Muscle layer of duodenum (tissue), 2 donors: ENCODE results near the gene ALG3.

ENCODE experiments used
- H3K27ac ChIP-seq: one replicate; pipeline ENCODE4 v1.7.0; 2013; ENCODE audit warnings: mild to moderate bottlenecking, low read length
- H3K27me3 ChIP-seq: one replicate; pipeline ENCODE4 v1.7.0; 2013; ENCODE audit warnings: low read depth, mild to moderate bottlenecking, control low read depth, low read length
- H3K36me3 ChIP-seq, 2 donors: one replicate each; pipeline ENCODE4 v1.7.0; 2013; ENCODE audit warnings: low read length in 2 of 2, control low read depth in 1 of 2, mild to moderate bottlenecking in 1 of 2; ENCODE audit not compliant: insufficient read depth in 2 of 2, control insufficient read depth in 1 of 2
- H3K4me1 ChIP-seq, 2 donors: one replicate each; pipeline ENCODE4 v1.7.0; 2013; ENCODE audit warnings: low read length in 2 of 2, mild to moderate bottlenecking in 2 of 2, control low read depth in 1 of 2, moderate library complexity in 1 of 2; ENCODE audit not compliant: insufficient read depth in 2 of 2, control insufficient read depth in 1 of 2
- H3K4me3 ChIP-seq, 2 donors: one replicate each; pipeline ENCODE4 v1.7.0; 2013; ENCODE audit warnings: low read length in 2 of 2, low read depth in 1 of 2, mild to moderate bottlenecking in 1 of 2
- H3K9me3 ChIP-seq, 2 donors: one replicate each; pipeline ENCODE4 v1.7.0; 2013; ENCODE audit warnings: low read length in 2 of 2, control low read depth in 1 of 2, mild to moderate bottlenecking in 1 of 2; ENCODE audit not compliant: control insufficient read depth in 1 of 2
- donor health status: healthy.

Gene ALG3

GRCh38 chr3:184231671-184232070, 17.1 kb downstream of the ALG3 start:
- Histone ChIP-seq H3K27me3 (peaks cover 42% of the 10 kb centered on the region), H3K27ac (no peak overlapping the region)

GRCh38 chr3:184230603-184231528, 17.9 kb downstream of the ALG3 start:
- peaks cover 42% of the 10 kb centered on the region for H3K27me3 ChIP-seq
- H3K9me3 ChIP-seq: no peaks in the 10 kb centered on the region
- peaks cover 0 to 27% of the 10 kb centered on the region in 2 donors for H3K4me1 ChIP-seq
- H3K27ac ChIP-seq: no peak overlapping the region
- H3K4me3 ChIP-seq: peak overlapping the region in 1 of 2 donors; percentile 80
- H3K36me3 ChIP-seq: no peaks in the 10 kb centered on the region

More at GRCh38 chr3:184231671-184232070, 17.1 kb downstream of the ALG3 start:
- no peaks in the 10 kb centered on the region for H3K36me3 ChIP-seq
- no peak overlapping the region for H3K4me3 ChIP-seq
- no peaks in the 10 kb centered on the region for H3K9me3 ChIP-seq
- peaks cover 0 to 27% of the 10 kb centered on the region in 2 donors for H3K4me1 ChIP-seq

- H3K4me1 ChIP-seq: peaks cover 0 to 27% of the 10 kb centered on the region in 2 donors
- H3K9me3 ChIP-seq: no peaks in the 10 kb centered on the region
- H3K4me3 ChIP-seq: peak overlapping the region in 1 of 2 donors; percentile 80
- H3K36me3 ChIP-seq: no peaks in the 10 kb centered on the region
- peaks cover 42% of the 10 kb centered on the region for H3K27me3 ChIP-seq
- no peak overlapping the region for H3K27ac ChIP-seq
Measured at GRCh38 chr3:184230081-184230602, 18.6 kb downstream of the ALG3 start.

GRCh38 chr3:184229394-184230080, 19.2 kb downstream of the ALG3 start, which contains the start of gene VWA5B2:
Gene VWA5B2, plus strand, starts transcription at chr3:184229585. Its CDS starts 944 bp downstream, at chr3:184230529.
- no peaks in the 10 kb centered on the region for H3K9me3 ChIP-seq
- peak within 1 kb of the TSS; percentile 21 to 80 for H3K4me3 ChIP-seq
- peaks cover 42% of the 10 kb centered on the region for H3K27me3 ChIP-seq
- no peak within 1 kb of the TSS for H3K27ac ChIP-seq
- no peaks in the 10 kb centered on the region for H3K36me3 ChIP-seq
- peaks cover 0 to 27% of the 10 kb centered on the region in 2 donors for H3K4me1 ChIP-seq

GRCh38 chr3:184228376-184229137, 20.2 kb downstream of the ALG3 start:
- Histone ChIP-seq H3K4me1 (peaks cover 0 to 27% of the 10 kb centered on the region in 2 donors), H3K9me3 (no peaks in the 10 kb centered on the region), H3K27me3 (peaks cover 42% of the 10 kb centered on the region), H3K36me3 (no peaks in the 10 kb centered on the region), H3K4me3 (peak overlapping the region in 1 of 2 donors; percentile 80), H3K27ac (no peak overlapping the region)

GRCh38 chr3:184227481-184227935, 21.3 kb downstream of the ALG3 start:
- no peaks in the 10 kb centered on the region for H3K36me3 ChIP-seq
- H3K4me3 ChIP-seq: no peak overlapping the region
- H3K9me3 ChIP-seq: no peaks in the 10 kb centered on the region
- H3K27me3 ChIP-seq: peaks cover 40% of the 10 kb centered on the region
- peaks cover 0 to 27% of the 10 kb centered on the region in 2 donors for H3K4me1 ChIP-seq
- no peak overlapping the region for H3K27ac ChIP-seq

- Histone ChIP-seq H3K9me3 (no peaks in the 10 kb centered on the region), H3K4me1 (peaks cover 0 to 6% of the 10 kb centered on the region in 2 donors), H3K27ac (no peak overlapping the region), H3K36me3 (no peaks in the 10 kb centered on the region), H3K4me3 (no peak overlapping the region), H3K27me3 (peaks cover 15% of the 10 kb centered on the region)
Measured at GRCh38 chr3:184223946-184224345, 24.8 kb downstream of the ALG3 start.

GRCh38 chr3:184222521-184222920, 26.2 kb downstream of the ALG3 start:
- no peak overlapping the region for H3K27ac ChIP-seq
- no peaks in the 10 kb centered on the region for H3K9me3 ChIP-seq
- no peaks in the 10 kb centered on the region for H3K4me1 ChIP-seq
- no peaks in the 10 kb centered on the region for H3K36me3 ChIP-seq
- no peak overlapping the region for H3K4me3 ChIP-seq
- H3K27me3 ChIP-seq: peaks cover 1% of the 10 kb centered on the region

- H3K4me1 ChIP-seq: no peaks in the 10 kb centered on the region
Measured at GRCh38 chr3:184218814-184219213, 29.9 kb downstream of the ALG3 start.

GRCh38 chr3:184211718-184212117, 37.0 kb downstream of the ALG3 start:
- Histone ChIP-seq H3K36me3 (no peaks in the 10 kb centered on the region), H3K9me3 (no peaks in the 10 kb centered on the region), H3K27ac (no peak overlapping the region), H3K4me3 (no peak overlapping the region), H3K27me3 (no peaks in the 10 kb centered on the region), H3K4me1 (no peaks in the 10 kb centered on the region)

More at GRCh38 chr3:184218814-184219213, 29.9 kb downstream of the ALG3 start:
- Histone ChIP-seq H3K36me3 (no peaks in the 10 kb centered on the region), H3K4me3 (no peak overlapping the region), H3K27me3 (no peaks in the 10 kb centered on the region), H3K9me3 (no peaks in the 10 kb centered on the region), H3K27ac (no peak overlapping the region)
